GM21576 (cell line): Measurements from ENCODE around the gene SHE.
"Not testable (repeated sequence)": the region's sequence is repeated elsewhere in the genome, so short reads cannot be mapped to it uniquely, and the experiment has no call there.

Experiments used
- ATAC-seq: cut with Tn5 transposase; IDR thresholded peaks from one replicate; pipeline ENCODE4 v1.9.1; 2021; ENCODE audit warnings: mild to moderate bottlenecking, moderate library complexity; ENCODE audit not compliant: unreplicated experiment

SHE gene

GRCh38 chr1:154517661-154518060 lies 15.4 kb upstream of the SHE start:
- no peak for ATAC-seq

- no peak for ATAC-seq
Measured at GRCh38 chr1:154514066-154514553, 11.9 kb upstream of the SHE start.

GRCh38 chr1:154512760-154513159 lies 10.5 kb upstream of the SHE start:
- ATAC-seq, result no peak

GRCh38 chr1:154503898-154504297 lies 1.7 kb upstream of the SHE start:
- ATAC-seq, result no peak

- ATAC-seq, result no peak
Measured at GRCh38 chr1:154502744-154503115, 518 bp upstream of the SHE start.

GRCh38 chr1:154501423-154502065 lies 668 bp downstream of the SHE start:
- ATAC-seq, result no peak

GRCh38 chr1:154500533-154500932 lies 1.7 kb downstream of the SHE start:
- no peak for ATAC-seq

GRCh38 chr1:154499446-154499845 lies 2.8 kb downstream of the SHE start:
- ATAC-seq, result no peak

GRCh38 chr1:154497026-154497806 lies 5.0 kb downstream of the SHE start:
- ATAC-seq, result no peak

- ATAC-seq, result no peak
Measured at GRCh38 chr1:154496383-154496782, 5.8 kb downstream of the SHE start.

GRCh38 chr1:154495496-154496273 lies 6.5 kb downstream of the SHE start:
- ATAC-seq, result no peak

- no peak for ATAC-seq
Measured at GRCh38 chr1:154493276-154493675, 8.9 kb downstream of the SHE start.

GRCh38 chr1:154492115-154492514 lies 10.1 kb downstream of the SHE start:
- no peak for ATAC-seq

GRCh38 chr1:154490317-154490716 lies 11.9 kb downstream of the SHE start:
- ATAC-seq, result no peak

- ATAC-seq, result no peak
Measured at GRCh38 chr1:154489695-154490274, 12.4 kb downstream of the SHE start.

GRCh38 chr1:154488922-154489321 lies 13.3 kb downstream of the SHE start:
- no peak for ATAC-seq

- ATAC-seq, result not testable (repeated sequence)
Measured at GRCh38 chr1:154486756-154487155, 15.5 kb downstream of the SHE start.

GRCh38 chr1:154485910-154486496 lies 16.2 kb downstream of the SHE start:
- no peak for ATAC-seq

GRCh38 chr1:154485106-154485505 lies 17.1 kb downstream of the SHE start:
- no peak for ATAC-seq

GRCh38 chr1:154483941-154484803 lies 18.0 kb downstream of the SHE start:
- no peak for ATAC-seq
